Measurements from ENCODE around the gene VSX2.

VSX2 gene

DNA sequence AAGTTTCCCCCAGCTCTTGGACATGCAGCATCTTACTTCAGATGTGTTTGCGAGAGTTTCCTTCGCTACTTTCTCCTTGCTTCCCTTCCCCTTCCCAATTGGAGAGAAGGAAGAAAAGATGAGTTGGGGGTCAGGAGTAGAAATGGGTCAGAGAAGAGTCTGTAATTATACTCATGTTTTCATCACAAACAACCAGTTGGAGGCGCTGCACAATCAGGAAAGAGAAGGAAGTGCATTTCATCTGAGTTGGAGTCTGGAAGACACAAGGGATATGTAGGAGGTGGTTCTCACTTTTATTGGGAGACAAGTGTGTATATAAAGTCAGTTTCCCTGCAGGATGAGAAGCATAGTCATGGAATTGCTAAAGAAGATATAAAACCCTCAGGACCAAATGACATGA lies 31.3 kb upstream of the VSX2 start:
- peaks cover 2% of the 10 kb centered on the region for H3K9me3 ChIP-seq (ENCODE audit: control insufficient read depth, low read length)
- H3K4me1 ChIP-seq (ENCODE audit: control insufficient read depth, insufficient read depth, low read length): peaks cover 12% of the 10 kb centered on the region
- 56 to 61% methylated on average over 3 of the region's 3 CpGs for WGBS, 2 experiments
- H3K4me3 ChIP-seq (ENCODE audit: insufficient read depth, low read depth, low read length): no peak overlapping the region
- no peaks in the 10 kb centered on the region for H3K36me3 ChIP-seq (ENCODE audit: control insufficient read depth, insufficient read depth, low read length)
- H3K27me3 ChIP-seq (ENCODE audit: control insufficient read depth, insufficient read depth, low read length, poor library complexity, severe bottlenecking): no peaks in the 10 kb centered on the region
- no peak overlapping the region for H3K27ac ChIP-seq (ENCODE audit: insufficient read depth, low read depth, low read length, poor library complexity, severe bottlenecking)

DNA sequence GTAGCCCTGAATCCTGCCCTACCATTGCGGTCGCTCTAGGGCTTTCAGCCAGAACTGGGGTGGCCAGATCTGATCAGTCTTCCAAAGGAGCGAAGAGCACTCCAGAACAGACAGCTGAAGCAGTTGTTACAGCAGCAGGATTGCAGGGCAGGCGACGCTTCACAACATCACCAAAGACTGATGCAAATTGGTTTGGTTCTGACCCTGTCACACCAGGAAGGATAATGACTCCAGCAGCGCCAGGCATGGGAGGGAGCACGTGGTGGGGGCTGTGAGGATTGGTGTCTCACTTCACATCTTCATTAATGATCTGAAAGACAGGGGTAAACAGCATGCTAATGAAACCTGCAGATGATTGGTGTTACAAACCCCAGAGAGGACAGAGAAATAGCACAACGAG lies 30.6 kb upstream of the VSX2 start:
- peaks cover 2% of the 10 kb centered on the region for H3K9me3 ChIP-seq (ENCODE audit: control insufficient read depth, low read length)
- H3K4me1 ChIP-seq (ENCODE audit: control insufficient read depth, insufficient read depth, low read length): peaks cover 5% of the 10 kb centered on the region
- WGBS, 2 experiments: 89 to 92% methylated on average over 8 of the region's 8 CpGs
- no peaks in the 10 kb centered on the region for H3K36me3 ChIP-seq (ENCODE audit: control insufficient read depth, insufficient read depth, low read length)
- H3K27ac ChIP-seq (ENCODE audit: insufficient read depth, low read depth, low read length, poor library complexity, severe bottlenecking): no peak overlapping the region
- H3K4me3 ChIP-seq (ENCODE audit: insufficient read depth, low read depth, low read length): no peak overlapping the region
- H3K27me3 ChIP-seq (ENCODE audit: control insufficient read depth, insufficient read depth, low read length, poor library complexity, severe bottlenecking): no peaks in the 10 kb centered on the region

DNA sequence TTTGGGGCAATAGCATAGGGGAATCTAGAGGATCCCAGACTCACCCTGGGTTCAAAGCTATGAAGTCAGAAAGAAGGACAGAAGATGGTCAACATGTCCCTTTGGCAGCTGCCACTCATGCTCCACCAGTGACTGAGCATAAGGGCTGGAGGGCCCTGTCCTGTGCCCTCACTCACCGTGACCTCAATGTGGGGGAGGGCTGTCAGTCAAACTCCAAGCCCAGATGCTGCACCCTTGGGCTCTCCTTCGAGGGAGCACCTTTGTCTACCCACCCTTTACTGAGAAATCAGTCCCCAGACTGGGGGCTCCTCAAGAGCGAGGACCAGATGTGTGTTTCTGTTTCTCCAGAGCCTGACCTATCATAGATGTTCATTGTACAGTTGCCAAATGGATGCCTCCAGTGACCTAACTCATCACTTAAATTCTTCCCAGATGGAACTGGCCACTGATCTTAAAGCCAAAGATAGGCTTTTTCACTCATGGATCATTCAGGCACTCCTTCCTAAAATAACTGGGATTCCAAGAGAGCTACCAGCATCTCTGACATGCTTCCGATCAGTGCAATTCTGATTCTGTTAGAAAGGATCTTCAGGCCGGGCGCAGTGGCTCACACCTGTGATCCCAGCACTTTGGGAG lies 27.2 kb upstream of the VSX2 start:
- no peak overlapping the region for H3K4me3 ChIP-seq (ENCODE audit: insufficient read depth, low read depth, low read length)
- H3K9me3 ChIP-seq (ENCODE audit: control insufficient read depth, low read length): no peaks in the 10 kb centered on the region
- H3K27me3 ChIP-seq (ENCODE audit: control insufficient read depth, insufficient read depth, low read length, poor library complexity, severe bottlenecking): peaks cover 5% of the 10 kb centered on the region
- WGBS, 2 experiments: 86 to 93% methylated on average over 6 of the region's 6 CpGs
- H3K27ac ChIP-seq (ENCODE audit: insufficient read depth, low read depth, low read length, poor library complexity, severe bottlenecking): no peak overlapping the region
- no peaks in the 10 kb centered on the region for H3K4me1 ChIP-seq (ENCODE audit: control insufficient read depth, insufficient read depth, low read length)
- H3K36me3 ChIP-seq (ENCODE audit: control insufficient read depth, insufficient read depth, low read length): no peaks in the 10 kb centered on the region

DNA sequence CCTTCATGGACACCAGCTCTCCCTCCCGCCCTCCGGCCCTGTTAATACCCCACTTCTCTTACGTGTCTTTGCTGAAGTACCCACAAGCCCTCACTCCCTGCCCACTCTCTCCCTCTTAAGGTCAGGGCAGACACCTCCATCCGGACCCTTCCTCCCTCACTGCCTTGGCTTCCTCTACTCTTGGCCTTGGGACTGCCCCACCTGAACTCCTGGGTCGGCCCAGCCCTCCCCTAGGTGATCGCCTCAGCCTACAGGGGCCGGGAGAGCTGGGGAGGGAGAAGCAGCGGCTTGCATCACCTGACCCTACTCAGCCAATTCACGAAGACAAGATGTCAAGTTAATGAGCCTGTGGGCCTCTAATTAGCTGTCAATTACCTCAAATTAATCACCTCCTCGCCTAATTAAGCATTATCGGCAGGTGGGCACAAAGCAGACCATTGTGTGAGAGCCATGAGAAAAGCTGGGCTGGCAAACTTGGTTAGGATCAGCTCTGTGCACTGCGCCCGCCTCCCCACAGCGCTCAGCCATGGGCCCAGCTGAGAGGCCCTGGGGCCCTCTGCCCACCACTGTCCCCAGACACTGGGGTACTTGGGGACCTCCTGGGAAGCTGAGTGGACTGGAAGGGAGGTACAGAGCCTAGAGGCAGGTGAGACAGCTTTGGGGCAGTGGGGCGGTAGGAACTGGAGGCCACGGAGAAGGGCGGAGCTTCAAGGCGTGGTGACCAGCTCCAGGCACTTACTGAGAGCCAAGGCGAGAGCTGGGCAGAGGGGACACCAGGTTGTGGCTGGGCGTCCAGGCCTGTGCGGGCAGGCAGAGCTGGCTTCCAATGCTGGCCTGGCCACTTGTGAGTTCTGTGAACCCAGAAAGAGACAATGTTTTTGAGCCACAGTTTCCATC lies 25.1 kb upstream of the VSX2 start:
- no peaks in the 10 kb centered on the region for H3K4me1 ChIP-seq (ENCODE audit: control insufficient read depth, insufficient read depth, low read length)

DNA sequence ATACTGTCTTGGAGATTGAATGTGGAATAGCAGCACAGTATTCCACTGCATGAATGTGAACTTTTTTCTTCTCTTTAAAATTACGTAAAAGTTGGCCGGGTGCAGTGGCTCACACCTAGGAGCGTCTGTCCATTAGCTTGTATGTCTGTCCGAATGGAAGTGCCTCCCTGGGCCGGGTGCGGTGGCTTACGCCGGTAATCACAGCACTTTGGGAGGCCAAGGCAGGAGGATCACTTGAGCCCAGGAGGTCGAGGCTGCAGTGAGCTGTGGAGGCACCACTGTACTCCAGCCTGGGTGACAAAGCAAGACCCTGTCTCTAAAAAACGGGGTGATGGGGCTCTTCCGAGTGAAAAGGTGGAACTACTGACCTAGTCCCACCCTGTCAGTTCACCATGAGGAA lies 22.6 kb upstream of the VSX2 start:
- Histone ChIP-seq H3K9me3 (ENCODE audit: control insufficient read depth, low read length) (no peaks in the 10 kb centered on the region), H3K27ac (ENCODE audit: insufficient read depth, low read depth, low read length, poor library complexity, severe bottlenecking) (no peak overlapping the region), H3K4me1 (ENCODE audit: control insufficient read depth, insufficient read depth, low read length) (no peaks in the 10 kb centered on the region), H3K27me3 (ENCODE audit: control insufficient read depth, insufficient read depth, low read length, poor library complexity, severe bottlenecking) (peaks cover 32% of the 10 kb centered on the region), H3K4me3 (ENCODE audit: insufficient read depth, low read depth, low read length) (no peak overlapping the region), H3K36me3 (ENCODE audit: control insufficient read depth, insufficient read depth, low read length) (no peaks in the 10 kb centered on the region)
- 91 to 93% methylated on average over 11 of the region's 11 CpGs for WGBS, 2 experiments

More for the DNA sequence above, 25.1 kb upstream of the VSX2 start:
- Histone ChIP-seq H3K4me3 (ENCODE audit: insufficient read depth, low read depth, low read length) (no peak overlapping the region), H3K9me3 (ENCODE audit: control insufficient read depth, low read length) (no peaks in the 10 kb centered on the region), H3K27me3 (ENCODE audit: control insufficient read depth, insufficient read depth, low read length, poor library complexity, severe bottlenecking) (peaks cover 25% of the 10 kb centered on the region), H3K36me3 (ENCODE audit: control insufficient read depth, insufficient read depth, low read length) (no peaks in the 10 kb centered on the region), H3K27ac (ENCODE audit: insufficient read depth, low read depth, low read length, poor library complexity, severe bottlenecking) (no peak overlapping the region)
- 81 to 82% methylated on average over 21 of the region's 21 CpGs for WGBS, 2 experiments

DNA sequence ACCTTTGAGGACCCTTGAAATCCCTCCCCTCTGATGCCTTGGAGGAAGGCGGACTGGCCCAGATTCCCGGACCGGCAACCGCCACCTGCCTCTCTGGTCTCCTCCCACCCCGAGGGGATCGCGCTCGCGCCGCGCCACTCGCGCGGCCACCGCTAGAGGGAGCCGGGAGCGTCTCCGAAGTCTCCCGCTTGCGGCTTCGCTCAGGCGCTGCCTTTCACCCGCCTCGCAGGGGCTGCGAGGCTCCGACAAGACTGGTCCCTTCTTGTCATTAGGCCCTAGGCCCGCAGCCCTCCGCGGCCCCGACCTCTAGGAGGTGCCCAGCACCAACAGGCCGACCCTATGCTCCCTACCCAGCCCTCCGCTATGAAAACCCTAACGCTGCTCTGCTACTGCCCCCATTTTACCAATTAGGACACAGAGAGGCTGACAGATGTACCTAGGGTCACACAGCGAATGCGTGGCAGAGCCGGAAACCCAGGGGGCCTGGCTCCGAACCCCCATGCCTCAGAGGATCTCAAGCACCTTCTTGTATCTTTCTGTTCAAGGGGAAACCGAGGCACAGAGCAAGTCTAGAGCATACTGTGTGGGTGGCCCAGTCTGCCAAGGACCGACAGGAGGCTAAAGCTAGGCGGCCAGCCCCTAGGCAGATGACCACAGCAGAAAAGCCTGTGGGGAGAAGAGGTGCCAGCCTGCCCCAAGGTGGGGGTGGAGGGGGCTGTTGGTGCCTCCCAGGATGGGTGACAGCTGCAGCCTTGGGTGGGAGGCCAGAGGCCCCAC lies 21.4 kb upstream of the VSX2 start:
- no peaks in the 10 kb centered on the region for H3K36me3 ChIP-seq (ENCODE audit: control insufficient read depth, insufficient read depth, low read length)
- H3K4me1 ChIP-seq (ENCODE audit: control insufficient read depth, insufficient read depth, low read length): no peaks in the 10 kb centered on the region
- no peak overlapping the region for H3K4me3 ChIP-seq (ENCODE audit: insufficient read depth, low read depth, low read length)
- H3K27ac ChIP-seq (ENCODE audit: insufficient read depth, low read depth, low read length, poor library complexity, severe bottlenecking): no peak overlapping the region
- WGBS, 2 experiments: 17 to 18% methylated on average over 40 of the region's 40 CpGs
- H3K9me3 ChIP-seq (ENCODE audit: control insufficient read depth, low read length): no peaks in the 10 kb centered on the region
- peaks cover 32% of the 10 kb centered on the region for H3K27me3 ChIP-seq (ENCODE audit: control insufficient read depth, insufficient read depth, low read length, poor library complexity, severe bottlenecking)

DNA sequence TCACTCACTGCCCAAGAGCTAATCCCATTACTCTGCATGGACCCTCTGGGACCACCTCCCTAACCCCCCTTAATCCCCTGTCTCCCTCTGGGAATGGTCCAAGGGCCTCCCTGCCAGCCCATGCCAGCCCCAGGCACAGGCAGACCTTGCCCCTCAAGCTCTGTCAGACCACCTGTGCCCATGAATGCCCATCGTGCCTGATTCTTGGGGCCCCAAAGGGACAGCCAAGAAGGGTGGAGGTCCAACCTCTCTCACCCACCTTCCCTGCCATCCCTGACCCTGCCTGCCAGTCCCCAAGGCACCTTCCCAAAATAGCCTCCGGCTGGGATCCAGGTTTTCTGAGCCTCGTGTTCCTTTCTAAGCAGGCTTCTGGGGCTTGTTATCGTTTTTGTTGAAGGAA lies 20.8 kb upstream of the VSX2 start:
- H3K36me3 ChIP-seq (ENCODE audit: control insufficient read depth, insufficient read depth, low read length): no peaks in the 10 kb centered on the region
- H3K27me3 ChIP-seq (ENCODE audit: control insufficient read depth, insufficient read depth, low read length, poor library complexity, severe bottlenecking): peaks cover 32% of the 10 kb centered on the region
- 83 to 87% methylated on average over 4 of the region's 4 CpGs for WGBS, 2 experiments
- no peak overlapping the region for H3K4me3 ChIP-seq (ENCODE audit: insufficient read depth, low read depth, low read length)
- H3K4me1 ChIP-seq (ENCODE audit: control insufficient read depth, insufficient read depth, low read length): no peaks in the 10 kb centered on the region
- no peak overlapping the region for H3K27ac ChIP-seq (ENCODE audit: insufficient read depth, low read depth, low read length, poor library complexity, severe bottlenecking)
- no peaks in the 10 kb centered on the region for H3K9me3 ChIP-seq (ENCODE audit: control insufficient read depth, low read length)

DNA sequence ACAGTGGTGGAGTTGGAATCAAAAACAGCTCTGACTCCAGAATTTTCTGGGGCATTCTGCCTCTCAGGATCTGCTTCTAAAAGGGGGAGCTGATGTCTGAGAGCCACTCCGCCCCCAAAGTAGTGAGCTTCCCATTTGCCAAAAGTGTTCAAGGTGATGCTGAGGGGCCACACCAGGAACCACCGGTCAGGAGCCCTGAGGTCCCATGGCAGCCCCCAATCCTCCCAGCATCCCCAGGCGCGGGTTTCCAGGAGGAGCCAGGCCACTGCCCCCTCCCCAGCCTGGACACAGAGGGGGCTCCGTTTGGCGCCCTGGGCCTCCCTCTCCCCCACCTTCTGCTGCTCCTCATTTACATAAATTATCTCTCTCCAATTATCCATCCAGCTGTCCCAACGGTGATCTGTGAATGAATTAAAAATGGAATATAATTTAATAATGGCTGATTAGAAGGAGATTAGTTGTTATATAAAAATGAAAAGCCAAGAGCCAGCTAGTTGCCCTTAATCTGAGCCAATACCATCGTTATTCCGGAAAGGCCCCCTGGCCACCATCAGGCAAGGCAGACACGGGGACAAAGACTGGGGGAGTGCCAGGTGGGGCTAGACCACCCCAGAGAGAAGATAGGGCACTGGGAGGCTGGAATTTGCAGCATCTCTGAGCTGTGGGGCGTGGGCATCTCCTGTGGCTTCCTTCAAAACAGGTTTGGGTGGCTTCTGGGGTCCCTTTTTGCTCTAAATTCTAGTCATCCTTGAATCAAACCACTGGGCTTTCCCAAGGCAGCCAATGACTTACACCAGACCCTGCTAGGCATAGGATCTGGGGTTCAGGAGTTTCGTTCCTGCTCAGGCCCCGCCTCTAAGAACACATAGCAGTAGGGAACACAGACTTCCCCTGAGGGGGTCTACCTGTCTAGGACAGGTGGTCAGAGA lies 19.7 kb upstream of the VSX2 start:
- Histone ChIP-seq H3K27me3 (ENCODE audit: control insufficient read depth, insufficient read depth, low read length, poor library complexity, severe bottlenecking) (peaks cover 32% of the 10 kb centered on the region), H3K36me3 (ENCODE audit: control insufficient read depth, insufficient read depth, low read length) (no peaks in the 10 kb centered on the region), H3K4me3 (ENCODE audit: insufficient read depth, low read depth, low read length) (no peak overlapping the region), H3K27ac (ENCODE audit: insufficient read depth, low read depth, low read length, poor library complexity, severe bottlenecking) (no peak overlapping the region), H3K9me3 (ENCODE audit: control insufficient read depth, low read length) (no peaks in the 10 kb centered on the region), H3K4me1 (ENCODE audit: control insufficient read depth, insufficient read depth, low read length) (peaks cover 3% of the 10 kb centered on the region)
- 84 to 87% methylated on average over 13 of the region's 13 CpGs for WGBS, 2 experiments

DNA sequence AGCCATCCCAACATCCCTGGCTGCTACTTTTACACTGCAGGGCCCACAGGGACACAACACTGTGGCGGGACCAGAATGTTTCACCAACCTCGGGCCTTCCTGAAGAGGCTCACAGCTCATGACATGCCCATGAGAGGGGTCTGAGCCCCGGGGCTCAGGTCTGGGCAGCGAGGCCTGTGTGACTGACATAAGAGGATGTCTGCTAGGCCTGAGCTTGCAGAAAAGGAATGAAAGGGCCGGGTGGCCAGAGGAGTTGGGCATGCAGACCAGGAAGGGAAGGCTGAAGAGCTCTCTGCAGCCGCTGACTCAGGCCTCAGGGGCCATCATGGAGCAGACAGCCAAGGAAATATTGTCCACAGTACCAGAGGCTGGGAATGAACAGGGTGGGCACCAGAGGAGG lies 18.3 kb upstream of the VSX2 start:
- H3K4me3 ChIP-seq (ENCODE audit: insufficient read depth, low read depth, low read length): no peak overlapping the region
- H3K9me3 ChIP-seq (ENCODE audit: control insufficient read depth, low read length): no peaks in the 10 kb centered on the region
- H3K27me3 ChIP-seq (ENCODE audit: control insufficient read depth, insufficient read depth, low read length, poor library complexity, severe bottlenecking): peaks cover 32% of the 10 kb centered on the region

More for the DNA sequence above, 18.3 kb upstream of the VSX2 start:
- Histone ChIP-seq H3K4me1 (ENCODE audit: control insufficient read depth, insufficient read depth, low read length) (peaks cover 3% of the 10 kb centered on the region), H3K36me3 (ENCODE audit: control insufficient read depth, insufficient read depth, low read length) (no peaks in the 10 kb centered on the region), H3K27ac (ENCODE audit: insufficient read depth, low read depth, low read length, poor library complexity, severe bottlenecking) (no peak overlapping the region)
- WGBS, 2 experiments: 88 to 92% methylated on average over 6 of the region's 6 CpGs
